H1 (cell line): Measurements from ENCODE around the gene ZBTB38. TPM values are rescaled to one million over a fixed set of nuclear protein-coding genes. Genes with fewer than 3 reads are reported as not detected.

ENCODE experiments used
- CTCF ChIA-PET: fragments of 300-600 bp; sonication (Branson Sonifier 250); formaldehyde crosslinking; loops from one replicate; lab custom pipeline; 2021; ENCODE audit not compliant: partially characterized antibody; lab: Charles Lee
- POLR2A ChIA-PET: fragments of 300-600 bp; sonication (Branson Sonifier 250); formaldehyde crosslinking; loops from one replicate; lab custom pipeline; 2021; ENCODE audit warnings: inconsistent platforms; ENCODE audit not compliant: partially characterized antibody; lab: Charles Lee
- DNase-seq, 2 experiments: peaks; one replicate each; pipeline versions ENCODE4 v3.0.0 to v3.0.0-alpha.2; 2010 to 2022; ENCODE audit warnings: low spot score in 2 of 2, low read depth in 1 of 2, mixed read lengths in 1 of 2
- FAIRE-seq: peaks from 2 replicates; lab custom pipeline; 2011; peaks lifted over from hg19 to GRCh38; lab: Jason Lieb, UNC
- H2AFZ ChIP-seq: 2 replicates; pipeline ENCODE4 v1.8.1; 2012; ENCODE audit warnings: low read length, inconsistent platforms
- H2AK5ac ChIP-seq: 2 replicates; pipeline ENCODE4 v1.6.1; 2013; ENCODE audit warnings: low read depth, low read length
- H2BK120ac ChIP-seq: replicated peaks from 2 replicates; pipeline ENCODE3; 2013; ENCODE audit warnings: low read depth, low read length, inconsistent platforms
- H2BK12ac ChIP-seq: 2 replicates; pipeline ENCODE4 v1.6.1; 2013; ENCODE audit warnings: low read depth, low read length
- H2BK15ac ChIP-seq: 2 replicates; pipeline ENCODE4 v1.6.1; 2013; ENCODE audit warnings: low read length
- H2BK20ac ChIP-seq: 2 replicates; pipeline ENCODE4 v1.6.1; 2013; ENCODE audit warnings: low read length
- H2BK5ac ChIP-seq: 2 replicates; pipeline ENCODE4 v1.6.1; 2013; ENCODE audit warnings: low read depth, low read length
- H3K14ac ChIP-seq: 2 replicates; pipeline ENCODE4 v1.6.1; 2013; ENCODE audit warnings: inconsistent platforms; ENCODE audit not compliant: insufficient read length
- H3K18ac ChIP-seq: 2 replicates; pipeline ENCODE4 v1.6.1; 2013; ENCODE audit warnings: low read length; ENCODE audit errors: extremely low read depth
- H3K23ac ChIP-seq: 2 replicates; pipeline ENCODE4 v1.6.1; 2013; ENCODE audit warnings: inconsistent platforms; ENCODE audit not compliant: insufficient read length
- H3K23me2 ChIP-seq: 2 replicates; pipeline ENCODE4 v1.6.1; 2013; ENCODE audit warnings: low read depth, low read length
- H3K27ac ChIP-seq: 2 replicates; pipeline ENCODE4 v1.6.1; 2011; ENCODE audit warnings: low read depth, low read length, inconsistent platforms
- H3K27me3 ChIP-seq, 4 experiments: replicated peaks in 1 of 4; 1 replicate in 1 of 4; 2 replicates in 3 of 4; pipeline versions ENCODE4 v1.6.1 to v1.8.1; 2011 to 2013; ENCODE audit warnings: low read length in 3 of 4, mild to moderate bottlenecking in 3 of 4, inconsistent platforms in 2 of 4, mixed read lengths in 2 of 4, moderate library complexity in 1 of 4; ENCODE audit not compliant: control insufficient read depth in 3 of 4, insufficient read depth in 3 of 4; ENCODE audit errors: extremely low read depth in 1 of 4
- H3K36me3 ChIP-seq, 4 experiments: 2 replicates each; pipeline versions ENCODE4 v1.6.1 to v1.8.1; 2011 to 2013; ENCODE audit warnings: mild to moderate bottlenecking in 4 of 4, low read length in 3 of 4, moderate library complexity in 2 of 4, control low read depth in 1 of 4, inconsistent platforms in 1 of 4; ENCODE audit not compliant: insufficient read depth in 4 of 4, control insufficient read depth in 2 of 4
- H3K4ac ChIP-seq: replicated peaks from 2 replicates; pipeline ENCODE3; 2013; ENCODE audit warnings: low read length, low read depth, mixed read lengths, inconsistent platforms; ENCODE audit not compliant: insufficient read length
- H3K4me1 ChIP-seq, 4 experiments: replicated peaks in 1 of 4; 1 replicate in 1 of 4; 2 replicates in 3 of 4; pipeline versions ENCODE4 v1.6.1 to v1.8.1; 2011 to 2013; ENCODE audit warnings: low read length in 3 of 4, inconsistent platforms in 2 of 4, mixed read lengths in 1 of 4; ENCODE audit not compliant: insufficient read depth in 4 of 4, control insufficient read depth in 3 of 4
- H3K4me2 ChIP-seq, 2 experiments: 2 replicates each; pipeline versions ENCODE4 v1.6.1 to v1.8.1; 2011 to 2013; ENCODE audit warnings: low read depth in 2 of 2, low read length in 2 of 2, control low read depth in 1 of 2, inconsistent platforms in 1 of 2, mild to moderate bottlenecking in 1 of 2; ENCODE audit not compliant: insufficient read depth in 1 of 2
- H3K4me3 ChIP-seq, 4 experiments: fragments of 200-600, 300-600 bp in 1 of 4; sonication (generic), shearing (Covaris generic), sonication (Bioruptor Twin) in 1 of 4; 2 replicates each; pipeline versions ENCODE4 v1.5.1 to v1.8.1; 2011 to 2016; ENCODE audit warnings: low read length in 4 of 4, low read depth in 3 of 4, control low read depth in 2 of 4, inconsistent platforms in 2 of 4, mild to moderate bottlenecking in 2 of 4, mixed read lengths in 1 of 4, moderate library complexity in 1 of 4; ENCODE audit not compliant: insufficient read depth in 2 of 4; ENCODE audit errors: extremely low read depth in 1 of 4
- H3K56ac ChIP-seq: replicated peaks from 2 replicates; pipeline ENCODE3; 2013; ENCODE audit warnings: low read depth, mild to moderate bottlenecking, mixed read lengths, low read length, inconsistent platforms; ENCODE audit not compliant: insufficient read length
- H3K79me1 ChIP-seq: 2 replicates; pipeline ENCODE4 v1.6.1; 2013; ENCODE audit warnings: low read depth, low read length, control low read depth
- H3K79me2 ChIP-seq, 2 experiments: 2 replicates each; pipeline versions ENCODE4 v1.6.1 to v1.8.1; 2012 to 2013; ENCODE audit warnings: low read length in 2 of 2, mild to moderate bottlenecking in 2 of 2, inconsistent platforms in 1 of 2; ENCODE audit not compliant: insufficient read depth in 2 of 2, control insufficient read depth in 1 of 2
- H3K9ac ChIP-seq, 4 experiments: replicated peaks in 1 of 4; 1 replicate in 1 of 4; 2 replicates in 3 of 4; pipeline versions ENCODE4 v1.6.1 to v1.8.1; 2011 to 2013; ENCODE audit warnings: low read depth in 3 of 4, low read length in 3 of 4, control low read depth in 2 of 4, mild to moderate bottlenecking in 2 of 4, moderate library complexity in 2 of 4, inconsistent platforms in 1 of 4; ENCODE audit errors: extremely low read depth in 1 of 4
- H3K9me3 ChIP-seq, 2 experiments: 2 replicates each; pipeline versions ENCODE4 v1.6.1 to v1.8.1; 2012 to 2013; ENCODE audit warnings: mild to moderate bottlenecking in 2 of 2, moderate library complexity in 2 of 2, control low read depth in 1 of 2, inconsistent platforms in 1 of 2, low read depth in 1 of 2, low read length in 1 of 2, mixed read lengths in 1 of 2; ENCODE audit not compliant: insufficient read depth in 2 of 2
- H4K20me1 ChIP-seq, 2 experiments: replicated peaks in 1 of 2; 2 replicates each; pipeline versions ENCODE3 to v1.8.1; 2011 to 2013; ENCODE audit warnings: inconsistent platforms in 2 of 2, low read length in 2 of 2, mild to moderate bottlenecking in 1 of 2; ENCODE audit not compliant: insufficient read depth in 2 of 2, control insufficient read depth in 1 of 2
- H4K5ac ChIP-seq: 2 replicates; pipeline ENCODE4 v1.6.1; 2013; ENCODE audit warnings: low read length, low read depth, mixed read lengths, inconsistent platforms; ENCODE audit not compliant: insufficient read length
- H4K8ac ChIP-seq: 2 replicates; pipeline ENCODE4 v1.8.0; 2013; ENCODE audit warnings: mild to moderate bottlenecking, moderate library complexity, low read length, inconsistent platforms; ENCODE audit not compliant: insufficient read depth; ENCODE audit errors: extremely low read depth
- H4K91ac ChIP-seq: replicated peaks from 2 replicates; pipeline ENCODE3; 2013; ENCODE audit warnings: low read length, mixed read lengths, inconsistent platforms; ENCODE audit not compliant: insufficient read length
- ATF2 ChIP-seq: IDR thresholded peaks from 2 replicates; pipeline ENCODE4 v1.6.1; 2012; ENCODE audit warnings: low read length, inconsistent platforms
- MAFK ChIP-seq: IDR thresholded peaks from 2 replicates; pipeline ENCODE4 v1.6.1; 2012; ENCODE audit warnings: low read depth, mild to moderate bottlenecking, improper control_type of control experiment, low read length
- YY1 ChIP-seq: IDR thresholded peaks from 2 replicates; pipeline ENCODE4 v1.6.1; 2011; ENCODE audit warnings: low read depth, mild to moderate bottlenecking, low read length
- ZNF274 ChIP-seq: IDR thresholded peaks from 2 replicates; pipeline ENCODE4 v1.7.0; 2012; ENCODE audit warnings: low read length, borderline replicate concordance; ENCODE audit errors: extremely low read depth
- WGBS, 2 experiments: shearing (Covaris generic) in 1 of 2; methylation state at CpG; one replicate each; pipeline versions ENCODE4 v1.1.6 to v1.1.7; 2013 to 2015; ENCODE audit warnings: low lambda C conversion rate in 2 of 2, mixed read lengths in 2 of 2, inconsistent platforms in 1 of 2, low coverage in 1 of 2, missing lambda C conversion rate in 1 of 2; ENCODE audit not compliant: insufficient replicate concordance in 2 of 2, insufficient coverage in 1 of 2, insufficient read length in 1 of 2; ENCODE audit errors: extremely low coverage in 1 of 2, missing lambda C conversion rate in 1 of 2; 5-methylcytosine and 5-hydroxymethylcytosine counted together
- polyA plus RNA-seq, 7 experiments: library from polyadenylated mRNA; depleted of rRNA in 3 of 7; stranded (reverse) in 5 of 7; unstranded in 2 of 7; fragments of >200 nt in 5 of 7; fragments of 200-250 nt in 2 of 7; gene quantifications; 1 replicate in 5 of 7; 2 replicates in 1 of 7; 4 replicates in 1 of 7; pipeline versions ENCODE4 v1.2.1 to v1.2.3, GENCODE V29; 2011 to 2013; ENCODE audit warnings: missing spikeins in 2 of 7, mixed read lengths in 2 of 7
- total RNA-seq: library from RNA; stranded (reverse); fragmentation: NEBNext Ultra II Directional; extraction: Animal tissue kit (Norgen Biotek cat#: 25700); gene quantifications from 2 replicates; pipeline ENCODE4 v1.2.1, GENCODE V29; 2021

Gene ZBTB38
- total and polyA plus RNA-seq, 2 of the 8 experiments (the other 6 are each of a cell fraction or from before 2014, with no cell fraction given) = 4.4 to 10.5 TPM

- H3K36me3 ChIP-seq = no peaks in the 10 kb centered on the region
- POLR2A ChIA-PET = interaction anchor here (1.2 to 1.6 kb wide), 3 partner anchors 9 to 34 kb away, joined by 3 to 6 read pairs (median 5); no protein-coding TSS in a partner anchor
These were observed 41.6 kb downstream of the ZBTB38 start for GRCh38 chr3:141409940-141410241.

More at GRCh38 chr3:141409940-141410241, 41.6 kb downstream of the ZBTB38 start:
- H3K23me2 ChIP-seq = no peaks in the 10 kb centered on the region
- H2BK5ac ChIP-seq = no peak overlapping the region
- no peaks in the 10 kb centered on the region; a peak in 2 of 7 replicates for H3K4me1 ChIP-seq
- CTCF ChIA-PET = interaction anchor here (1.1 to 1.6 kb wide), 5 partner anchors 20 to 49 kb away, joined by 3 to 6 read pairs (median 4); no protein-coding TSS in a partner anchor
- H4K5ac ChIP-seq = no peak overlapping the region
- H4K91ac ChIP-seq = no peak overlapping the region
- peaks cover 5 to 19% (median 14%) of the 10 kb centered on the region in 4 experiments; a peak in 6 of 7 replicates for H3K27me3 ChIP-seq
- H2AFZ ChIP-seq = no peak overlapping the region
- no peak for DNase-seq
- H3K23ac ChIP-seq = no peak overlapping the region
- H2BK120ac ChIP-seq = no peak overlapping the region
- H3K79me2 ChIP-seq = no peaks in the 10 kb centered on the region
- H2BK15ac ChIP-seq = no peak overlapping the region
- H2AK5ac ChIP-seq = no peak overlapping the region
- 55% methylated on average over 3 of the region's 3 CpGs; no CpG with 5 or more reads in 1 of the 2 experiments for WGBS, 2 experiments
- H3K9ac ChIP-seq = no peak overlapping the region
- H3K4ac ChIP-seq = no peak overlapping the region
- H2BK20ac ChIP-seq = no peak overlapping the region
- H3K27ac ChIP-seq = no peak overlapping the region
- no peak overlapping the region for H3K56ac ChIP-seq
- no peak overlapping the region for H4K8ac ChIP-seq
- H3K79me1 ChIP-seq = no peaks in the 10 kb centered on the region
- H2BK12ac ChIP-seq = no peak overlapping the region
- no peak overlapping the region for H3K4me3 ChIP-seq
- no peak for TF ChIP-seq YY1
- TF ChIP-seq ZNF274 = no peak
- no peak for TF ChIP-seq MAFK
- TF ChIP-seq ATF2 = no peak
- H3K4me2 ChIP-seq = no peak overlapping the region
- H3K9me3 ChIP-seq = no peaks in the 10 kb centered on the region
- FAIRE-seq = no peak
- H3K18ac ChIP-seq = no peak overlapping the region
- no peak overlapping the region for H3K14ac ChIP-seq
- H4K20me1 ChIP-seq = no peaks in the 10 kb centered on the region
